OCI-LY3 (cell line): ENCODE data around the gene TMEM144.

Experiments used
- H2AFZ ChIP-seq: fragments of 200-600, 300-600 bp; shearing (Covaris generic); 2 replicates; pipeline ENCODE4 v1.6.0; 2014; ENCODE audit warnings: antibody characterized with exemption, low read depth, low read length
- H3K27ac ChIP-seq: fragments of 200-600, 300-600 bp; sonication (generic); 2 replicates; pipeline ENCODE4 v1.5.1; 2014; ENCODE audit warnings: mild to moderate bottlenecking, low read length, moderate library complexity, mixed read lengths
- H3K27me3 ChIP-seq: fragments of 200-600, 300-600 bp; sonication (generic); 2 replicates; pipeline ENCODE4 v1.6.1; 2014; ENCODE audit warnings: low read depth, low read length, mixed read lengths
- H3K36me3 ChIP-seq: fragments of 200-600, 300-600 bp; sonication (generic); replicated peaks from 2 replicates; pipeline ENCODE3; 2014; ENCODE audit warnings: low read depth, low read length, mixed read lengths
- H3K4me1 ChIP-seq: fragments of 300-600, 200-600 bp; sonication (generic); 2 replicates; pipeline ENCODE4 v1.6.1; 2014; ENCODE audit warnings: low read length, mixed read lengths
- H3K4me2 ChIP-seq: fragments of 200-600, 300-600 bp; sonication (generic); 2 replicates; pipeline ENCODE4 v1.6.1; 2014; ENCODE audit warnings: low read length, mixed read lengths
- H3K4me3 ChIP-seq: fragments of 300-600, 200-600 bp; sonication (generic); 2 replicates; pipeline ENCODE4 v1.5.1; 2014; ENCODE audit warnings: antibody characterized with exemption, mild to moderate bottlenecking, low read length, moderate library complexity
- H3K79me2 ChIP-seq: fragments of 300-600, 200-600 bp; shearing (Covaris generic); 2 replicates; pipeline ENCODE4 v1.6.1; 2014; ENCODE audit warnings: mild to moderate bottlenecking, low read length, mixed read lengths
- H3K9ac ChIP-seq: fragments of 300-600, 200-600 bp; shearing (Covaris generic); 2 replicates; pipeline ENCODE4 v1.6.0; 2014; ENCODE audit warnings: mild to moderate bottlenecking, low read length, moderate library complexity
- H3K9me3 ChIP-seq: fragments of 200-600, 300-600 bp; shearing (Covaris generic); 2 replicates; pipeline ENCODE4 v1.6.1; 2014; ENCODE audit warnings: low read length, mixed read lengths; ENCODE audit not compliant: insufficient read depth
- H4K20me1 ChIP-seq: fragments of 200-600, 300-600 bp; sonication (generic); 2 replicates; pipeline ENCODE4 v1.6.1; 2016; ENCODE audit warnings: low read length, mixed read lengths; ENCODE audit not compliant: insufficient read depth
- CTCF ChIP-seq: fragments of 200-600, 300-600 bp; sonication (generic); IDR thresholded peaks from 2 replicates; pipeline ENCODE4 v1.5.1; 2014; ENCODE audit warnings: antibody characterized with exemption, low read length, low read depth
- EZH2phosphoT487 ChIP-seq: fragments of 200-600 bp; shearing (Covaris generic); IDR thresholded peaks from 2 replicates; pipeline ENCODE4 v1.6.1; 2018; ENCODE audit warnings: antibody characterized with exemption, mixed run types, low read depth

TMEM144 gene

DNA sequence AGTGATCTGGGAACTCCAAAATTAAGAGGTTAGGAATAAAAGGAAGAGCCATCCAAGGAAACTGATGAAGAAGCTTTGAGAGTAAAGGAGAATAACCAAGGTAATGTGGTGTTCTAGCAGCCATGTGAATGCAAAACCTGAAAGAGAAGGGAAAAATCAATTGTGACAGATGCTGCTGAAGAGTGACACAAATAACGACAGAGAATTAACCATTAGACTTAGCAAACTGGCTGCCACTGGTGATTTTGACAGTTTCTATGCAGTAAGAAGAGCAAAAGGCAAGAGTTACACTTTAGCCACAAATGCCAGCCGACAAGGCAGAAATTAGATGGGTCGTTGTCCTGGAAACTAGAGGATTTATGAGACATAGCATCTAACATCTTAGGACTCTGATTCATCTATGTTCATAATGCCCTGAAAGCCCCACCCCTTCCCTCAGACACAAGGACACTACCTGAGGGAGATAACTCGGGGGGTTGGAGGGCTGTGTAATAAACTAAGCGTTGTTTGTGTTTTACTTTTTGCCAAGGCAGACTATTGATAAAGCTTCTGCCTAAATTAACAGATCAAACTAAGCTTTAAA, 13.0 kb upstream of the TMEM144 start:
- H3K4me2 ChIP-seq: no peak overlapping the region
- H3K4me3 ChIP-seq: no peak overlapping the region
- H3K9me3 ChIP-seq: no peaks in the 10 kb centered on the region
- no peaks in the 10 kb centered on the region for H3K36me3 ChIP-seq
- no peaks in the 10 kb centered on the region for H4K20me1 ChIP-seq
- no peak overlapping the region for H3K9ac ChIP-seq
- H3K27me3 ChIP-seq: no peaks in the 10 kb centered on the region
- no peak overlapping the region for H2AFZ ChIP-seq
- H3K79me2 ChIP-seq: no peaks in the 10 kb centered on the region
- no peak for TF ChIP-seq EZH2phosphoT487
- TF ChIP-seq CTCF: no peak
- H3K27ac ChIP-seq: no peak overlapping the region
- H3K4me1 ChIP-seq: no peaks in the 10 kb centered on the region; the same call in 1 of the 2 replicates

GRCh38 chr4:158200214-158200613, 10.1 kb upstream of the TMEM144 start:
- Histone ChIP-seq H3K4me3 (no peak overlapping the region), H3K36me3 (no peaks in the 10 kb centered on the region)
- TF ChIP-seq CTCF (no peak), EZH2phosphoT487 (no peak)

DNA sequence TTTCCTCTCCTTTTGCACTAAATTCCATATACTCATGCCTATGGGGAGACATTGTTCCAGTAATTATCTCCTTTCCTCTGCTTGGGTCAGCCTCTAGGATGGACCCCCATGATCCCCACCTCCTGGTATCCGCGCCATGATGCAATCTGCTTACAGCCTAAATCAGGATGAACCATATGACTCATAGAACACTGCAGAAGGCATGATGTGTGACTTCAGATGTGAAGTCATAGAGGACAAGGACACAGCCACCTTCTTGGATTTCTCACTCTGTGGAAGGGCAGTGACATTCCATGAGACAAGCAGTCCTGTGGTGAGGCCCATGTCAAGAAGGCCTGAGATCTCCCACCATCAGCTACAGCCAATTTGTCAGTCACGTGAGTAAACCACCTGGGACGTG, 9.0 kb upstream of the TMEM144 start:
- no peaks in the 10 kb centered on the region for H3K4me1 ChIP-seq
- H3K9ac ChIP-seq: no peak overlapping the region
- no peaks in the 10 kb centered on the region for H3K36me3 ChIP-seq
- H3K9me3 ChIP-seq: no peaks in the 10 kb centered on the region
- no peaks in the 10 kb centered on the region for H3K27me3 ChIP-seq
- no peak overlapping the region for H3K4me2 ChIP-seq
- H4K20me1 ChIP-seq: no peaks in the 10 kb centered on the region
- no peak overlapping the region for H3K4me3 ChIP-seq
- H2AFZ ChIP-seq: no peak overlapping the region
- no peaks in the 10 kb centered on the region for H3K79me2 ChIP-seq
- H3K27ac ChIP-seq: no peak overlapping the region
- TF ChIP-seq CTCF (no peak), EZH2phosphoT487 (no peak)

More at GRCh38 chr4:158200214-158200613, 10.1 kb upstream of the TMEM144 start:
- Histone ChIP-seq H3K79me2 (no peaks in the 10 kb centered on the region), H4K20me1 (no peaks in the 10 kb centered on the region), H3K27ac (no peak overlapping the region), H3K27me3 (no peaks in the 10 kb centered on the region), H3K9me3 (no peaks in the 10 kb centered on the region), H2AFZ (no peak overlapping the region), H3K4me2 (no peak overlapping the region), H3K9ac (no peak overlapping the region), H3K4me1 (no peaks in the 10 kb centered on the region)

GRCh38 chr4:158201876-158202275, 8.4 kb upstream of the TMEM144 start:
- no peaks in the 10 kb centered on the region for H3K9me3 ChIP-seq
- no peaks in the 10 kb centered on the region for H3K36me3 ChIP-seq
- H3K4me3 ChIP-seq: no peak overlapping the region
- no peak overlapping the region for H3K9ac ChIP-seq
- H3K4me2 ChIP-seq: no peak overlapping the region
- H3K27ac ChIP-seq: no peak overlapping the region
- H3K79me2 ChIP-seq: no peaks in the 10 kb centered on the region
- H3K27me3 ChIP-seq: no peaks in the 10 kb centered on the region
- no peaks in the 10 kb centered on the region for H3K4me1 ChIP-seq
- no peak for TF ChIP-seq CTCF
- no peak for TF ChIP-seq EZH2phosphoT487
- no peaks in the 10 kb centered on the region for H4K20me1 ChIP-seq
- H2AFZ ChIP-seq: no peak overlapping the region
